Measurements from ENCODE around the gene PELI3. TPM values are rescaled to one million over a fixed set of nuclear protein-coding genes. Genes with fewer than 3 reads are reported as not detected.

Gene PELI3
- total RNA-seq, 1 experiment from 2014 or later: 22.9 TPM

- Histone ChIP-seq H3K27me3 (ENCODE audit: low read length) (no peaks in the 10 kb centered on the region), H3K36me3 (ENCODE audit: low read depth, low read length) (peaks cover 10% of the 10 kb centered on the region; the same call in 1 of the 2 replicates), H3K79me2 (ENCODE audit: low read length) (no peaks in the 10 kb centered on the region), H3F3A (ENCODE audit: low read length, unreplicated experiment) (no peaks in the 10 kb centered on the region), H3K4me2 (ENCODE audit: low read length) (no peak overlapping the region), H4K20me1 (ENCODE audit: low read length) (no peaks in the 10 kb centered on the region), H2AFZ (ENCODE audit: low read length) (no peak overlapping the region), H3K9me3 (ENCODE audit: low read length) (no peaks in the 10 kb centered on the region), H3K4me3 (ENCODE audit: low read length) (no peak overlapping the region), H3K4me1 (ENCODE audit: insufficient read depth, low read length) (peaks cover 7% of the 10 kb centered on the region; the same call in 1 of the 2 replicates), H3K9ac (ENCODE audit: low read length) (no peak overlapping the region), H3K9me2 (replicated peaks; ENCODE audit: low read length) (no peaks in the 10 kb centered on the region), H3K27ac (ENCODE audit: low read length) (no peak overlapping the region)
- intact Hi-C loops (cut with micrococcal nuclease): no loop called here
- DNase-seq (no peak), ATAC-seq (no peak)
- BruUV-seq (replicated peaks): no TSS peak
- CTCF ChIA-PET: no interaction called here
- TF ChIP-seq CTCF (conservative IDR thresholded peaks at IDR 0.05; ENCODE audit: low read depth, low read length) (no peak), EZH2phosphoT487 (IDR thresholded peaks at IDR 0.05; ENCODE audit: borderline replicate concordance, low read length) (no peak), EZH2 (IDR thresholded peaks at IDR 0.05; ENCODE audit: low read length, unreplicated experiment) (no peak)
- POLR2A ChIA-PET (ENCODE audit: unreplicated experiment): no interaction called here
These were observed 18.2 kb downstream of the PELI3 start for GRCh38 chr11:66484806-66485380.

GRCh38 chr11:66488957-66489356, 22.3 kb downstream of the PELI3 start:
- no peak overlapping the region for H3K9ac ChIP-seq (ENCODE audit: low read length)
- H3K9me3 ChIP-seq (ENCODE audit: low read length): no peaks in the 10 kb centered on the region
- no peaks in the 10 kb centered on the region for H3K4me1 ChIP-seq (ENCODE audit: insufficient read depth, low read length)
- H3K79me2 ChIP-seq (ENCODE audit: low read length): no peaks in the 10 kb centered on the region
- H3F3A ChIP-seq (ENCODE audit: low read length, unreplicated experiment): no peaks in the 10 kb centered on the region
- H3K27ac ChIP-seq (ENCODE audit: low read length): no peak overlapping the region
- no peaks in the 10 kb centered on the region for H3K9me2 ChIP-seq (replicated peaks; ENCODE audit: low read length)
- no peaks in the 10 kb centered on the region for H4K20me1 ChIP-seq (ENCODE audit: low read length)
- no peak overlapping the region for H3K4me2 ChIP-seq (ENCODE audit: low read length)
- H3K27me3 ChIP-seq (ENCODE audit: low read length): no peaks in the 10 kb centered on the region
- ATAC-seq (no peak), DNase-seq (no peak)
- peaks cover 28% of the 10 kb centered on the region; the same call in 1 of the 2 replicates for H3K36me3 ChIP-seq (ENCODE audit: low read depth, low read length)
- no peak overlapping the region for H3K4me3 ChIP-seq (ENCODE audit: low read length)
- POLR2A ChIA-PET (ENCODE audit: unreplicated experiment): no interaction called here
- BruUV-seq (replicated peaks): no TSS peak
- H2AFZ ChIP-seq (ENCODE audit: low read length): no peak overlapping the region
- intact Hi-C loops (cut with micrococcal nuclease): no loop called here
- TF ChIP-seq CTCF (conservative IDR thresholded peaks at IDR 0.05; ENCODE audit: low read depth, low read length) (no peak), EZH2phosphoT487 (IDR thresholded peaks at IDR 0.05; ENCODE audit: borderline replicate concordance, low read length) (no peak), EZH2 (IDR thresholded peaks at IDR 0.05; ENCODE audit: low read length, unreplicated experiment) (no peak)
- CTCF ChIA-PET: no interaction called here

GRCh38 chr11:66489636-66490035, 22.9 kb downstream of the PELI3 start:
- H3K9ac ChIP-seq (ENCODE audit: low read length): no peak overlapping the region
- ChIA-PET POLR2A (ENCODE audit: unreplicated experiment) (no interaction called here), CTCF (interaction anchor here (0.5 kb wide), 1 partner anchor 23 kb away, joined by 6 read pairs; no protein-coding TSS in a partner anchor)
- H4K20me1 ChIP-seq (ENCODE audit: low read length): no peaks in the 10 kb centered on the region
- no peak for ATAC-seq
- H3K36me3 ChIP-seq (ENCODE audit: low read depth, low read length): peaks cover 31% of the 10 kb centered on the region; the same call in 1 of the 2 replicates
- no peaks in the 10 kb centered on the region for H3K27me3 ChIP-seq (ENCODE audit: low read length)
- H3F3A ChIP-seq (ENCODE audit: low read length, unreplicated experiment): no peaks in the 10 kb centered on the region
- no peaks in the 10 kb centered on the region for H3K4me1 ChIP-seq (ENCODE audit: insufficient read depth, low read length)
- BruUV-seq (replicated peaks): no TSS peak
- no peak overlapping the region for H3K27ac ChIP-seq (ENCODE audit: low read length)
- H3K9me3 ChIP-seq (ENCODE audit: low read length): no peaks in the 10 kb centered on the region
- TF ChIP-seq EZH2 (IDR thresholded peaks at IDR 0.05; ENCODE audit: low read length, unreplicated experiment) (no peak), CTCF (conservative IDR thresholded peaks at IDR 0.05; ENCODE audit: low read depth, low read length) (no peak), EZH2phosphoT487 (IDR thresholded peaks at IDR 0.05; ENCODE audit: borderline replicate concordance, low read length) (no peak)
- intact Hi-C loops (cut with micrococcal nuclease): no loop called here
- H3K79me2 ChIP-seq (ENCODE audit: low read length): no peaks in the 10 kb centered on the region
- H3K9me2 ChIP-seq (replicated peaks; ENCODE audit: low read length): no peaks in the 10 kb centered on the region
- no peak for DNase-seq
- H3K4me3 ChIP-seq (ENCODE audit: low read length): no peak overlapping the region
- H3K4me2 ChIP-seq (ENCODE audit: low read length): no peak overlapping the region
- H2AFZ ChIP-seq (ENCODE audit: low read length): no peak overlapping the region
